Caki2 (cell line): Measurements from ENCODE around the gene CASP2. TPM values are rescaled to one million over a fixed set of nuclear protein-coding genes. Genes with fewer than 3 reads are reported as not detected.
"Not testable (repeated sequence)": the region's sequence is repeated elsewhere in the genome, so short reads cannot be mapped to it uniquely, and the experiment has no call there.

Experiments
- DNase-seq: peaks from one replicate; pipeline ENCODE4 v3.0.0-alpha.2; 2015; ENCODE audit warnings: low read depth
- in situ Hi-C: cut with HindIII; loops from 2 replicates; pipeline ENCODE4 v1.10.0; 2016; ENCODE audit warnings: low sequenced_read_pairs, low pct_unique_long_range_greater_than_20kb, mixed read lengths
- total RNA-seq: library from RNA; depleted of rRNA; stranded (reverse); fragments of >200 nt; shearing (Covaris generic); gene quantifications from 2 replicates; pipeline ENCODE4 v1.2.3, GENCODE V29; 2014; ENCODE audit warnings: low replicate concordance

The CASP2 gene
- total RNA-seq, 1 experiment from 2014 or later: 5.6 TPM

- in situ Hi-C loops: no loop called here
- DNase-seq: no peak
Measured at GRCh38 chr7:143287339-143287934, 714 bp upstream of the CASP2 start.

- no peak for DNase-seq
- in situ Hi-C loops: no loop called here
Measured at GRCh38 chr7:143288836-143289235, 685 bp downstream of the CASP2 start.

DNA sequence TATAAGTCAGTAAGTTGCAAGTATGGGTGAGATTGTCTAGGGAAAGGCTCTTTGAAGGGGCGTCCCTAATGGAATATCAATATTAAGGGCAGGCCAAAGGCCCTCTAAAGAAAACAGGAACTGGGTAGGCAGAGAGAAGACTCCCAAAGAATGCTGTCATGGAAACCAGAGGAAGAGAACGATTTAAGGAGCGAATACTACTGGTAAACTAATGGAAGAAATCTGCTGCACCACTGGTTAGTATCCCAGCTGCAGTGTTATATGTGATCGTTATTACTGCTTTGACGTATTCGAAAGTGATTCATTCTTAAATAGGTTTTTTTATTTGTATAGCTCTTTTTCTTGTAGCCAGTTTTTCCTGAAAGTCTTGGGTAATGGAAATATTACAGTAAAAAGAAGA, 1.3 kb downstream of the CASP2 start:
- in situ Hi-C loops: no loop called here
- DNase-seq: no peak

GRCh38 chr7:143289888-143290287, 1.7 kb downstream of the CASP2 start:
- DNase-seq, in situ Hi-C loops: not testable (repeated sequence)

DNA sequence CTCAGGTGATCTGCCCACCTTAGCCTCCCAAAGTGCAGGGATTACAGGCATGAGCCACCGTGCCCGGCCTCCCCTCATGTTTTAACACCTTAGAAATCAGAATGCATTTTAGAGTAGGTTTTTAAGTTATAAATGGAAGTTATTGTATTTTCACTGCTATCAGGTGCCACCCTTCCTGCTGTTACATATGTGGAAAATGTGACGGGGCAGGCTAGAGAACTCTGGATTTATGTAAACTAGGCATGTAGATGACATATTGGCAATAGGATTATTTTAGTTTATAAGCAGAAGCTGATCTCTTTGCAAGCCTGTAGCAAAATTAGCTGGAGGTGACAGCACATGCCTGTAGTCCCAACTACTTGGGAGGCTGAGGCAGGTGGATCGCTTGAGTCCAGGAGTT, 2.1 kb downstream of the CASP2 start:
- in situ Hi-C loops: no loop called here
- no peak for DNase-seq

- in situ Hi-C loops: no loop called here
- no peak for DNase-seq
Measured at GRCh38 chr7:143292876-143293275, 4.7 kb downstream of the CASP2 start.

- DNase-seq: peak; percentile 35
- in situ Hi-C loops: no loop called here
Measured at GRCh38 chr7:143295870-143296269, 7.7 kb downstream of the CASP2 start.

- in situ Hi-C loops: no loop called here
Measured at GRCh38 chr7:143296686-143297085, 8.5 kb downstream of the CASP2 start.

DNA sequence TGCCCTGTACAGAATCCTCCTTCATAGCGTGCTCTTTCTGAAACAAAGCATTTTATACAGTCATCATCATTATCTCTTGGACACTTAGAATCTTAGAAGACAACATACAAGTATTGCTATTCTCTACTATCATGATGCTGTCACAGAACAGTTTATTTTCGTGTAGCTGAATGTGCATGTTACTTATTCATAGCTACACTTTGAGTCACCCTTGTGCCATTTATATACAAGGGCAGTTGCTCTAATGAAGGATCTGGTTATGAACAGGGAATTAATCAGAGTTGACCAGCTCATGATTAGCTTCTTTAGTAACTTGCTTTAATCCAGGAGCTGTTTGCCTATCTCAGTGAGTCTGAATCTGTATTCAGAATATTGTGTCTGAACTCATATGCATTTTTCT, 11.2 kb downstream of the CASP2 start:
- in situ Hi-C loops: no loop called here
- DNase-seq: no peak

More at GRCh38 chr7:143296686-143297085, 8.5 kb downstream of the CASP2 start:
- no peak for DNase-seq

DNA sequence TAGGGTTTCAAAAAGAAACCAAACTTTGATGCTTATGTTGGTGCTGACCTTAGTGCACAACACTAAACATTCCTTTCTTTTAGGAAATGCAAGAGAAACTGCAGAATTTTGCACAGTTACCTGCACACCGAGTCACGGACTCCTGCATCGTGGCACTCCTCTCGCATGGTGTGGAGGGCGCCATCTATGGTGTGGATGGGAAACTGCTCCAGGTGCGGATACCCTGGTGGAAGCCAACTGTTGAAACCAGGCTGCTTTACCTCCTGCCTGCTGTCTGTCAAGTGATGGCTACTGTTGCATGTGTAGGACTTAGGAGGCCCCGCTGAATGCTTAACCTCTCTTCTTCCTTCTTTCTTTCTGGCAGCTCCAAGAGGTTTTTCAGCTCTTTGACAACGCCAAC, 11.7 kb downstream of the CASP2 start:
- DNase-seq: no peak
- in situ Hi-C loops: no loop called here

DNA sequence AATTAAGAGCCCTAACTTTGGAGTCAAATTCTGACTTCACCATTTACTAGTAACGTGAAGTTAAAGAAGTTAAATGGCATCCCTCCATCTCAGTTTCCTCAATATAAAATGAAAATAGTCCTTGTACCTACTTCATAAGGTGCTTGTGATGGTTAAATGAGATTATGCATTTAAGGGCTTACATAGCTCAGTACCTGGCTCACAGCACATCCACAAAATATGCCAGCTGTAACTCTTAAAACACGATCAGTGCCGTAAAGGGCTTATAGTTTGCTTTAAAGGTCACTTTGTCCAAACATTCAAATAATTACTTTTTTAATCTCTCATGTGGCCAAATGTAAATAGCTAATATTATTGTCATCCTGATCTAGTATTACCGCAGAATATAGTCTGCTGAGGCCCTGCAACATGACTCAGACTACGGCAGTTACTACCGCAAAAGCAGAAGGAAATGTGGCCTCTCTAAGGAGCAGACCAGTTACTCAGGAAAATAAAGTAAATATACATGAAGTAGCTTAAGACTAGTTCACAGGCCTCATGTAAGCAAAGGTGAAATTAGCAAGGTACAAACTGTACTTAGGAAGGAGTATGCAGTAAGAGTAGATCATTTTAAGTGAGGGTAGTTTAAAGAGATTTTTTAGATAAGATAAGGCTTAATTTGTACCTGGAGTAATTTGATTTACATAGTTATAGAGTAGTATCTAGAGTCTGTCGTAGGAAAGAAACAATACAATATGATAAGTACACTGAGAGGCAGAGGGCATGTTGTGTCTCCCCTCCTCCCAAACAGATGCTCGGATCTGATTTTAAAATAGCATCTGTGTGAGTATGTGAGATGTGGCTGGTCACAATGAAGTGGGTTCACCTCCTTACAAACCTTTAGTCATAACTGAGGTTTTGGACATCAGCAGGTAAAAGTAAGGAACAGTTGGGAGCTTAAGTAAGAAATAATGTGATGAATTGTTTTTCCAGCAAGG, 13.1 kb downstream of the CASP2 start:
- DNase-seq: no peak
- in situ Hi-C loops: no loop called here

DNA sequence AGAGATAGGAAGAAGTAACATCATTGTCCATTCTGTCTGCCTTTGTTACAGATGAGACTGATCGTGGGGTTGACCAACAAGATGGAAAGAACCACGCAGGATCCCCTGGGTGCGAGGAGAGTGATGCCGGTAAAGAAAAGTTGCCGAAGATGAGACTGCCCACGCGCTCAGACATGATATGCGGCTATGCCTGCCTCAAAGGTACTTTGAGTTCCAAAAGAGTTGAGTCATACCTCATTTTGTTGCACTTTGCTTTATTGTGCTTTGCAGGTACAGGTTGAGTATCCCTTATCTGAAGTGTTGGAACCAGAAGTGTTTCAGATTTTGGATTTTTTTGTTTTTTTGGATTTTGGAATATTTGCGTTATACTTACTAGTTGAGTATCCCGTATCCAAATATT, 15.6 kb downstream of the CASP2 start:
- in situ Hi-C loops: no loop called here
- no peak for DNase-seq

- in situ Hi-C loops: no loop called here
- DNase-seq: no peak
Measured at GRCh38 chr7:143304938-143305337, 16.8 kb downstream of the CASP2 start.

DNA sequence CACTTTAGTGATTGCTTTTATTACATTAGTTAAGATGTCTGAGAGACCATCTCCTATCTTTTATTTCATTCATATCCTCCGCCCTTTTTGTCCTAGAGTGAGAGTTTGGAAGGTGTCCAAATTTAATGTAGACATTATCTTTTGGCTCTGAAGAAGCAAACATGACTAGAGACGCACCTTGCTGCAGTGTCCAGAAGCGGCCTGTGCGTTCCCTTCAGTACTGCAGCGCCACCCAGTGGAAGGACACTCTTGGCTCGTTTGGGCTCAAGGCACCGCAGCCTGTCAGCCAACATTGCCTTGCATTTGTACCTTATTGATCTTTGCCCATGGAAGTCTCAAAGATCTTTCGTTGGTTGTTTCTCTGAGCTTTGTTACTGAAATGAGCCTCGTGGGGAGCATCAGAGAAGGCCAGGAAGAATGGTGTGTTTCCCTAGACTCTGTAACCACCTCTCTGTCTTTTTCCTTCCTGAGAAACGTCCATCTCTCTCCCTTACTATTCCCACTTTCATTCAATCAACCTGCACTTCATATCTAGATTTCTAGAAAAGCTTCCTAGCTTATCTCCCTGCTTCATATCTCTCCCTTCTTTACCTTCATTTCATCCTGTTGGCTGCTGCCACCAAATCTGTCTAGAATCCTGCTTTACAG, 17.4 kb downstream of the CASP2 start:
- in situ Hi-C loops: no loop called here
- DNase-seq: peak; percentile 14

GRCh38 chr7:143308632-143309031, 20.5 kb downstream of the CASP2 start:
- in situ Hi-C loops: no loop called here
- DNase-seq: no peak

DNA sequence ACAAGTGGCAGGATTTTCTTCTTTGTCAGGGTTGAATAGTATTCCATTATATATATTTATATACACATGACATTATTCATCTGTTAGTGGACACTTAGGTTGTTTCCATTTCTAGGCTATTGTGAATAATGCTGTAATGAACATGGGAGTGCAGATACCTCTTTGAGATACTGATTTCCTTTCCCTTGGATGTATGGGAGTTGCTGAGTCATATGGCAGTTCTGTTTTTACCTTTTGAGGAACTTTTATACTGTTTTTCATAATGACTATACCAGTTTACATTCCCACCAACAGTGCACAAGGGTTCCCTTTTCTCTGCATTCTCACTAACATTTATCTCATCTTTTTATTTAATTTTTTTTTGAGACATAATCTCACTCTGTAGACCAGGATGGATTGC, 26.0 kb downstream of the CASP2 start:
- no peak for DNase-seq
- in situ Hi-C loops: no loop called here

- DNase-seq: no peak
- in situ Hi-C loops: no loop called here
Measured at GRCh38 chr7:143315776-143316175, 27.6 kb downstream of the CASP2 start, which contains the start of gene CLCN1. Gene CLCN1 (plus strand): TSS chr7:143316111. CDS start chr7:143316213, 102 bp downstream.

GRCh38 chr7:143316492-143316891, 28.3 kb downstream of the CASP2 start:
- in situ Hi-C loops: no loop called here
- no peak for DNase-seq

DNA sequence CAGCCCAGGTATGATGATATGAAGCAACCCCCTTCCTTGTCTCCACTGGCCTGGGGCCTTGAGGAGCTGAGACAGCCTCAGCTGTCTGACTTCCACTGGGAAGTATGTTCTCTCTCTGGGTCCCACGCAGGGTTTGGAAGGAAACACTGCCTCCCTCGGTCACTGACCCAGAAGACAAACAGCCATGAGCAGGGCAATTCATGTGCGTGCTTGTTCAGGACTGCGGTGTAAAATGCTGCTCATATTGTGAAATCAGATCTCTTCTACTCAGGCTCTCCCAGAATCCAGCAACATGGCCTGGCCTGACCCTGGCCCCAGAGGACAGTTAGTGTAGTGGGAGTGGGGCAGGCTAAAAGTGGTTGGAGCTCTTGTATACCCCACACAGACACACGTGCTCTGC, 30.5 kb downstream of the CASP2 start:
- no peak for DNase-seq
- in situ Hi-C loops: no loop called here
